Measurements from ENCODE around the gene KRTAP3-3. TPM values are rescaled to one million over a fixed set of nuclear protein-coding genes. Genes with fewer than 3 reads are reported as not detected.
"Not testable (repeated sequence)": the region's sequence is repeated elsewhere in the genome, so short reads cannot be mapped to it uniquely, and the experiment has no call there.

The KRTAP3-3 gene
- total RNA-seq, 1 donor from 2014 or later = not detected

GRCh38 chr17:41008811-41009210, 14.8 kb upstream of the KRTAP3-3 start, which contains the start of gene KRTAP3-1:
TSS of gene KRTAP3-1 (minus strand) at chr17:41009128. CDS start at chr17:41009074, 54 bp downstream.
- intact Hi-C loops (cut with DNase I) = no loop called here
- Histone ChIP-seq H3K27ac (peak within 1 kb of the TSS; percentile 20), H3K4me3 (no peak within 1 kb of the TSS), H3K36me3 (no peaks in the 10 kb centered on the region), H3K4me1 (peaks cover 6% of the 10 kb centered on the region), H3K27me3 (no peaks in the 10 kb centered on the region), H3K9me3 (no peaks in the 10 kb centered on the region)
- TF ChIP-seq POLR2A (IDR thresholded peaks at IDR 0.05) (no peak), POLR2AphosphoS5 (IDR thresholded peaks at IDR 0.05; ENCODE audit: insufficient read depth in 1 of 2, low read depth in 1 of 2) (no peak)
- TF ChIP-seq, protein P1, sequence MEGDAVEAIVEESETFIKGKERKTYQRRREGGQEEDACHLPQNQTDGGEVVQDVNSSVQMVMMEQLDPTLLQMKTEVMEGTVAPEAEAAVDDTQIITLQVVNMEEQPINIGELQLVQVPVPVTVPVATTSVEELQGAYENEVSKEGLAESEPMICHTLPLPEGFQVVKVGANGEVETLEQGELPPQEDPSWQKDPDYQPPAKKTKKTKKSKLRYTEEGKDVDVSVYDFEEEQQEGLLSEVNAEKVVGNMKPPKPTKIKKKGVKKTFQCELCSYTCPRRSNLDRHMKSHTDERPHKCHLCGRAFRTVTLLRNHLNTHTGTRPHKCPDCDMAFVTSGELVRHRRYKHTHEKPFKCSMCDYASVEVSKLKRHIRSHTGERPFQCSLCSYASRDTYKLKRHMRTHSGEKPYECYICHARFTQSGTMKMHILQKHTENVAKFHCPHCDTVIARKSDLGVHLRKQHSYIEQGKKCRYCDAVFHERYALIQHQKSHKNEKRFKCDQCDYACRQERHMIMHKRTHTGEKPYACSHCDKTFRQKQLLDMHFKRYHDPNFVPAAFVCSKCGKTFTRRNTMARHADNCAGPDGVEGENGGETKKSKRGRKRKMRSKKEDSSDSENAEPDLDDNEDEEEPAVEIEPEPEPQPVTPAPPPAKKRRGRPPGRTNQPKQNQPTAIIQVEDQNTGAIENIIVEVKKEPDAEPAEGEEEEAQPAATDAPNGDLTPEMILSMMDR (IDR thresholded peaks at IDR 0.05) = no peak
- DNase-seq (ENCODE audit: extremely low spot score in 2 of 2) = no peak

DNA sequence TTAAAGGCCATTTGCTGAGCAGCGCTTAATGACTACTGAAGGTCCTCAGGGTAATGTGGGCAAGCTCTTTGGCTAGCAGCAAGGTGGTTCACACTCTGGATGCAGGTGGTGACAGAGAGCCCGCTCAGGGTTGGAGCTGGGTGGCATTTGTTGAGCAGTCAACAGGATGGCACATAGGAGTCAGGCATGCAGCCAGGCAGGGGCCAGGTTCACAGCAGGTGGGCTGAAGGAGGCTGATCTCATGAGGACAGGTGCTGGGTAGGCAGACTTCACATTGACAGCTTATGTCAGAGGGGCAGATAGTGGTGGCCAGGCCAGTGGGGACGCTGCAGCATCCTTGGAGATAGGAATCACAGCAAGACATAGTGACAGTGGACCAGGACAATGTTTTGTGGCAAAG, 10.4 kb upstream of the KRTAP3-3 start:
- no peaks in the 10 kb centered on the region for H3K27me3 ChIP-seq
- TF ChIP-seq POLR2AphosphoS5 (IDR thresholded peaks at IDR 0.05; ENCODE audit: insufficient read depth in 1 of 2, low read depth in 1 of 2) (no peak), POLR2A (IDR thresholded peaks at IDR 0.05) (no peak)
- TF ChIP-seq, protein P1 (IDR thresholded peaks at IDR 0.05) = no peak
- H3K9me3 ChIP-seq = no peaks in the 10 kb centered on the region
- intact Hi-C loops (cut with DNase I) = no loop called here
- no peak overlapping the region for H3K4me3 ChIP-seq
- no peaks in the 10 kb centered on the region for H3K36me3 ChIP-seq
- H3K27ac ChIP-seq = no peak overlapping the region
- H3K4me1 ChIP-seq = no peaks in the 10 kb centered on the region
- DNase-seq (ENCODE audit: extremely low spot score in 2 of 2) = no peak

DNA sequence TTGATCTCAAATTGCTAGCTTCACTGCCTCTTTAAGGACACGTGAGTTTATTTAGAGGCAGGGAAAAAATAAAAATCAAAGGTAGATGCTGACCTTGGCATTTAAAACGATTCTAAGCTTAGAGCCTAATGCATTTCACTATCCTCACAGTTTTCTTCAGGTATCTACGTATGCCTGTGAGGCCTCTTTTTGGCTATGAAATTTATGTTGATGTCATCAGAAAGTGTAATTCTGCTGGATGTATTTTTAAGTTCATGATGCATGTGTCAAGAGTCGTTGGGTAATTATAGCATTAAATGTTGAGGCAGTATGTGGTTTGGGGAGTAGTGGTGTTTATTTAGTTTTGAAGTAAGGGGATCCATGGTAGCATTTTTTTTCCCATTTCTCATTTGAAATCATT, 10.0 kb upstream of the KRTAP3-3 start:
- intact Hi-C loops (cut with DNase I) = no loop called here
- Histone ChIP-seq H3K4me1 (no peaks in the 10 kb centered on the region), H3K36me3 (no peaks in the 10 kb centered on the region), H3K9me3 (no peaks in the 10 kb centered on the region), H3K4me3 (no peak overlapping the region), H3K27me3 (no peaks in the 10 kb centered on the region), H3K27ac (no peak overlapping the region)
- no peak for DNase-seq (ENCODE audit: extremely low spot score in 2 of 2)
- TF ChIP-seq POLR2A (IDR thresholded peaks at IDR 0.05) = no peak
- no peak for TF ChIP-seq POLR2AphosphoS5 (IDR thresholded peaks at IDR 0.05; ENCODE audit: insufficient read depth in 1 of 2, low read depth in 1 of 2)
- TF ChIP-seq, protein P1 (IDR thresholded peaks at IDR 0.05) = no peak

- H3K4me1 ChIP-seq = no peaks in the 10 kb centered on the region
- TF ChIP-seq POLR2AphosphoS5 (IDR thresholded peaks at IDR 0.05; ENCODE audit: insufficient read depth in 1 of 2, low read depth in 1 of 2) = peak in 1 of 2 donors; percentile 66
- no peak for TF ChIP-seq POLR2A (IDR thresholded peaks at IDR 0.05)
- TF ChIP-seq, protein P1 (IDR thresholded peaks at IDR 0.05) = no peak
- no peak overlapping the region for H3K27ac ChIP-seq
- no peaks in the 10 kb centered on the region for H3K9me3 ChIP-seq
- H3K4me3 ChIP-seq = no peak overlapping the region
- H3K36me3 ChIP-seq = no peaks in the 10 kb centered on the region
- intact Hi-C loops (cut with DNase I) = no loop called here
- no peak for DNase-seq (ENCODE audit: extremely low spot score in 2 of 2)
- H3K27me3 ChIP-seq = no peaks in the 10 kb centered on the region
Measured at GRCh38 chr17:41002814-41003213, 8.8 kb upstream of the KRTAP3-3 start.

GRCh38 chr17:41001795-41002194, 7.8 kb upstream of the KRTAP3-3 start:
- Histone ChIP-seq H3K4me1 (no peaks in the 10 kb centered on the region), H3K27ac (no peak overlapping the region), H3K27me3 (no peaks in the 10 kb centered on the region), H3K9me3 (no peaks in the 10 kb centered on the region), H3K36me3 (no peaks in the 10 kb centered on the region), H3K4me3 (no peak overlapping the region)
- intact Hi-C loops (cut with DNase I) = no loop called here
- no peak for DNase-seq (ENCODE audit: extremely low spot score in 2 of 2)
- TF ChIP-seq POLR2A (IDR thresholded peaks at IDR 0.05) = no peak
- TF ChIP-seq POLR2AphosphoS5 (IDR thresholded peaks at IDR 0.05; ENCODE audit: insufficient read depth in 1 of 2, low read depth in 1 of 2) = no peak
- TF ChIP-seq, protein P1 (IDR thresholded peaks at IDR 0.05) = no peak

DNA sequence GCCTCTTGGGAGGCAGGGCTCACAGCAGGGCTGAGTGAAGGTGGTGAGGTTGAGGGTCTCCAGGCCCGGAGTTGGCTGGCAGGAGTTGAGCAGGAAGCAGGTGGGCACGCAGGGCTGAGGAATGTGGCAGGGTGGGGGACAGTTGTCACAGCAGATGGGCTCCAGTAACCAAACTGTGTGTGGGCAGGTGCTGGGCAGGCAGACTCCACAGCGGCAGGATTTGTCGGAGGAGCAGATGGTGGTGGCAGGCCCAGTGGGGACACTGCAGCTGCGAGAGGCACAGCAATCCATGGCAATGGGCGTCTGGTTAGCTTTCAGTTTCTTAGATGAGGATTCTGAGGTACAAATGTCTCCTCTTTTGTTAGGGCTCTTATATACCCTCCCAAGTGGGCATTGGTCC, 5.6 kb upstream of the KRTAP3-3 start, which contains the start of gene KRTAP3-2:
Gene KRTAP3-2 (minus strand): TSS at position 344 of the 400 bp plus-strand sequence. CDS start 53 bp downstream, at position 291.
- H3K27me3 ChIP-seq; DNase-seq (ENCODE audit: extremely low spot score in 2 of 2); intact Hi-C loops (cut with DNase I); H3K9me3 ChIP-seq; H3K4me3 ChIP-seq; H3K27ac ChIP-seq; H3K36me3 ChIP-seq; H3K4me1 ChIP-seq: not testable (repeated sequence)
